ENCODE measurements around the gene DDOST.

- TF ChIP-seq NRF1 (IDR thresholded peaks at IDR 0.05; ENCODE audit: low read depth, low read length) (no peak), USF1 (IDR thresholded peaks at IDR 0.05; ENCODE audit: borderline replicate concordance, low read depth) (no peak), CTCF (IDR thresholded peaks at IDR 0.05) (peak; percentile 38), REST (IDR thresholded peaks at IDR 0.05; ENCODE audit: low read depth, low read length) (no peak)
Measured at GRCh38 chr1:20702416-20702815, 41.2 kb upstream of the DDOST start.

Measured in SK-N-SH (cell line).